HG02885 (cell line): Measurements from ENCODE around the gene TRIM34.
"Not testable (repeated sequence)": the region's sequence is repeated elsewhere in the genome, so short reads cannot be mapped to it uniquely, and the experiment has no call there.

ENCODE experiments used
- ATAC-seq: cut with Tn5 transposase; IDR thresholded peaks from one replicate; pipeline ENCODE4 v1.9.1; 2021; ENCODE audit warnings: mild to moderate bottlenecking; ENCODE audit not compliant: unreplicated experiment, poor library complexity

Gene TRIM34

GRCh38 chr11:5620651-5621521 lies 3.9 kb upstream of the TRIM34 start:
- ATAC-seq, result no peak

GRCh38 chr11:5621580-5621979 lies 3.2 kb upstream of the TRIM34 start:
- ATAC-seq, result no peak

- no peak for ATAC-seq
These were observed 2.0 kb upstream of the TRIM34 start for GRCh38 chr11:5622802-5623201.

GRCh38 chr11:5625281-5625680 lies 480 bp downstream of the TRIM34 start:
- ATAC-seq, result peak; percentile 6

- no peak for ATAC-seq
These were observed 1.4 kb downstream of the TRIM34 start for GRCh38 chr11:5626196-5626595.

GRCh38 chr11:5631417-5631816 lies 6.6 kb downstream of the TRIM34 start:
- ATAC-seq, result peak; percentile 30

- peak; percentile 94 for ATAC-seq
These were observed 7.3 kb downstream of the TRIM34 start for GRCh38 chr11:5631969-5632635.

- no peak for ATAC-seq
These were observed 15.2 kb downstream of the TRIM34 start for GRCh38 chr11:5639953-5640352.

- ATAC-seq, result no peak
These were observed 18.8 kb downstream of the TRIM34 start for GRCh38 chr11:5643585-5643984.

GRCh38 chr11:5646139-5646538 lies 21.3 kb downstream of the TRIM34 start:
- no peak for ATAC-seq

GRCh38 chr11:5655474-5655873 lies 30.7 kb downstream of the TRIM34 start:
- no peak for ATAC-seq

- ATAC-seq, result not testable (repeated sequence)
These were observed 32.2 kb downstream of the TRIM34 start for GRCh38 chr11:5656956-5657355.

- no peak for ATAC-seq
These were observed 33.5 kb downstream of the TRIM34 start for GRCh38 chr11:5658318-5658717.

- ATAC-seq, result no peak
These were observed 38.7 kb downstream of the TRIM34 start for GRCh38 chr11:5663511-5663910.

- ATAC-seq, result no peak
These were observed 40.3 kb downstream of the TRIM34 start for GRCh38 chr11:5665051-5665570.

GRCh38 chr11:5665746-5666401 lies 41.1 kb downstream of the TRIM34 start:
- no peak for ATAC-seq

GRCh38 chr11:5666402-5666793 lies 41.6 kb downstream of the TRIM34 start:
- ATAC-seq, result no peak

GRCh38 chr11:5671831-5672230 lies 47.0 kb downstream of the TRIM34 start:
- no peak for ATAC-seq

GRCh38 chr11:5674391-5674790 lies 49.6 kb downstream of the TRIM34 start:
- no peak for ATAC-seq

GRCh38 chr11:5679811-5680210 lies 55.0 kb downstream of the TRIM34 start:
- ATAC-seq, result no peak

GRCh38 chr11:5682890-5683441 lies 58.2 kb downstream of the TRIM34 start:
- not testable (repeated sequence) for ATAC-seq
